ENCODE measurements around the gene ZBTB4. TPM values are rescaled to one million over a fixed set of nuclear protein-coding genes. Genes with fewer than 3 reads are reported as not detected.

The ZBTB4 gene
- total RNA-seq, 1 experiment from 2014 or later: 14.4 TPM

GRCh38 chr17:7477392-7478275, 1.8 kb downstream of the ZBTB4 start:
- no peak overlapping the region for H3K18ac ChIP-seq (ENCODE audit: insufficient read length, low read depth, low read length)
- H3K9me3 ChIP-seq (ENCODE audit: control insufficient read depth, low read depth, low read length): no peaks in the 10 kb centered on the region
- no peak overlapping the region for H3K4ac ChIP-seq (ENCODE audit: low read depth, low read length)
- no peak overlapping the region for H4K91ac ChIP-seq (ENCODE audit: insufficient read length, low read depth, low read length)
- Mint-ChIP-seq H3K27me3 (ENCODE audit: low read depth) (no peaks in the 10 kb centered on the region; the same call in 1 of the 2 replicates), H3K27ac (peak overlapping the region in 2 of 3 experiments; percentile 2 to 64; a peak in 4 of 7 replicates), H3K36me3 (ENCODE audit: insufficient read depth in 1 of 3, low read depth in 3 of 3) (peaks cover 0 to 4% (median 0%) of the 10 kb centered on the region in 3 experiments; a peak in 1 of 7 replicates), H3K4me1 (peaks cover 40 to 45% of the 10 kb centered on the region in 2 experiments), H3K9me3 (no peaks in the 10 kb centered on the region; a peak in 1 of 5 replicates), H3K4me3 (peak overlapping the region; percentile 77 to 89)
- H2BK5ac ChIP-seq (ENCODE audit: insufficient read length, low read length): no peak overlapping the region
- H3K4me2 ChIP-seq (ENCODE audit: insufficient read depth, insufficient read length, low read length): peak overlapping the region; percentile 43
- H3K14ac ChIP-seq (ENCODE audit: insufficient read depth, low read length): no peak overlapping the region
- H3K27me3 ChIP-seq (ENCODE audit: insufficient read depth, low read length): no peaks in the 10 kb centered on the region
- no peak overlapping the region for H2BK120ac ChIP-seq (ENCODE audit: low read depth, low read length, poor library complexity, severe bottlenecking)
- H3K23ac ChIP-seq (ENCODE audit: insufficient read length, low read depth, low read length): no peak overlapping the region
- no peak for TF ChIP-seq CTCF (conservative IDR thresholded peaks at IDR 0.05)
- H3K23me2 ChIP-seq (ENCODE audit: insufficient read length, low read depth, low read length, poor library complexity, severe bottlenecking): peaks cover 4% of the 10 kb centered on the region
- H2BK20ac ChIP-seq (ENCODE audit: low read depth, low read length, poor library complexity, severe bottlenecking): no peak overlapping the region
- H3K27ac ChIP-seq (ENCODE audit: insufficient read length, low read depth, low read length): no peak overlapping the region
- H2AFZ ChIP-seq (ENCODE audit: low read length): no peak overlapping the region
- no CpG with 5 or more reads among the region's 26 CpGs for WGBS (ENCODE audit: extremely low coverage, insufficient read length, low lambda C conversion rate)
- H3K79me1 ChIP-seq (ENCODE audit: insufficient read depth, low read depth, low read length, poor library complexity, severe bottlenecking): peaks cover 3% of the 10 kb centered on the region
- H2AK5ac ChIP-seq (ENCODE audit: insufficient read length, low read length): no peak overlapping the region
- no peak overlapping the region for H3K56ac ChIP-seq (ENCODE audit: insufficient read length, low read depth, low read length)
- H3K4me1 ChIP-seq (ENCODE audit: insufficient read depth, low read length): peaks cover 8% of the 10 kb centered on the region; the same call in 1 of the 2 replicates
- peaks cover 6% of the 10 kb centered on the region for H4K20me1 ChIP-seq (ENCODE audit: control insufficient read depth, insufficient read depth, insufficient read length)
- H2BK15ac ChIP-seq (ENCODE audit: low read depth, low read length): no peak overlapping the region
- peaks cover 5% of the 10 kb centered on the region; the same call in 1 of the 2 replicates for H3K79me2 ChIP-seq (ENCODE audit: insufficient read depth, low read length)
- H4K8ac ChIP-seq (replicated peaks; ENCODE audit: insufficient read length, low read depth, low read length): no peak overlapping the region
- H3K9ac ChIP-seq (ENCODE audit: extremely low read depth, insufficient read length, low read length): no peak overlapping the region
- H2BK12ac ChIP-seq (ENCODE audit: insufficient read length, low read depth, low read length): no peak overlapping the region
- no peak overlapping the region for H3T11ph ChIP-seq (ENCODE audit: low read length)
- DNase-seq: no peak
- no peak overlapping the region for H4K5ac ChIP-seq (ENCODE audit: insufficient read length, low read depth, low read length)
